Stimulated activated naive CD8-positive, alpha-beta T cell treated with anti-CD3 and anti-CD28 coated beads, Interleukin-15, Interleukin-2, amounts not matched to agents 100 U/mL and 50 U/mL, for 24 hours (primary cell): Measurements from ENCODE around the gene ZDHHC6.
"Not testable (repeated sequence)": the region's sequence is repeated elsewhere in the genome, so short reads cannot be mapped to it uniquely, and the experiment has no call there.

Experiments used
- ATAC-seq: fragments of 150-1000 bp; cut with Tn5 transposase; one replicate; pipeline ENCODE4 v1.10.0; 2021
- DNase-seq: peaks from one replicate; pipeline ENCODE4 v3.0.0; 2021

ZDHHC6 gene

GRCh38 chr10:112390125-112390703 is 56.5 kb downstream of the ZDHHC6 start:
- no peak for ATAC-seq
- DNase-seq, result no peak

GRCh38 chr10:112389271-112389822 is 57.4 kb downstream of the ZDHHC6 start:
- ATAC-seq (peak; percentile 94), DNase-seq (peak; percentile 66)

DNA sequence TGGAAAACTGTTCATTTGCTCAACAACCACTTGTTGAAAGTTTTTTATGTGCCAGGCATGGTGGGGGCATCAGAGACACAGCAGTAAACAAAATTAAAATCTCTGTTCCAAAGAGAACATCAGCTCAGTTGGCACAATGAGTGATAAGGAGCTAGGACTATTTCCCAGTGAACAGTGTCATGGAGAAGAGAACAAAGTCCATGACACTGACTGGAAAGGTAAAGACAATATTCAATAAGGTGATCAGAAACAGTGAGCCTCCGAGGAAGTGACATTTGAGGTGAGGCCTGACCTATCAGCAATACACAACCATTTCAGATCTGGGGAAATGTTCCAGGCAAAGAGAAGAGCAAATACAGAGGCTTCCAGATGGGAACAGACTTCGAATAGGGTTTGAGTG is 58.2 kb downstream of the ZDHHC6 start:
- no peak for ATAC-seq

DNA sequence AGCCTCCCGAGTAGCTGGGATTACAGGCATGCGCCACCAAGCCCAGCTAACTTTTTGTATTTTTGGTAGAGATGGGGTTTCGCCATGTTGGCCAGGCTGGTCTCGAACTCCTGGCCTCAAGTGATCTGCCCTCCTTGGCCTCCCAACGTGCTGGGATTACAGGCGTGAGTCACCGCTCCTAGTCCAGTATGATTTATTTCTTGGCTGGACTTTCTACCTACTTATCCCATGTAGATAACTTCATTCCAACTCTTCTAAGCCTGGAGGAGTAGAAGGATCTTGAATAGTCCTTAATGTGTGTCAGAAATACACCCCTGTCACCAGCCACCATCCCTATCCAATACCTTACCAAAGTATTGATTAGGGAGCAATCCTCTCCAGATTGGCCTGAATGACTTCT is 58.7 kb downstream of the ZDHHC6 start:
- DNase-seq, ATAC-seq: not testable (repeated sequence)

More for the DNA sequence above, 58.2 kb downstream of the ZDHHC6 start:
- DNase-seq, result no peak

DNA sequence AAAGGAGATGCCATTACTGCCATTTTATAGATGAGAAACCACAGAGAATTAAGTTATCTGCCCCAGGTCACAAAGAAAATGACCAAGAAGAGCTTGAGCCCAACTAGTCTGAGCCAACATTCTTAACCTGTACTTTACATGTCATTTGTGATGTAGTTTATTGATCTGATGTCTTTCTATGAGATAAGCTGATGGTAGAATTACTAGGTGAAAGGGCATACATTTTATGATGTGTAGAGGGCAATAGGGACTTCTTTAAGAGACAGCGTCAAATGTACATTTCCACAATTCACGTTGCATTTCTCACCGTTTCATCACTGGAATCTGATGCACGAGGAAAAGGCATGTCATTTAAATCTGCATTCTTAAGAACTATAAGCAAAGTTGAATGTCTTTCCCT is 61.5 kb downstream of the ZDHHC6 start:
- ATAC-seq, result no peak
- DNase-seq, result no peak

- ATAC-seq, result no peak
- DNase-seq, result no peak
Observed at GRCh38 chr10:112384141-112384540, 62.6 kb downstream of the ZDHHC6 start.

DNA sequence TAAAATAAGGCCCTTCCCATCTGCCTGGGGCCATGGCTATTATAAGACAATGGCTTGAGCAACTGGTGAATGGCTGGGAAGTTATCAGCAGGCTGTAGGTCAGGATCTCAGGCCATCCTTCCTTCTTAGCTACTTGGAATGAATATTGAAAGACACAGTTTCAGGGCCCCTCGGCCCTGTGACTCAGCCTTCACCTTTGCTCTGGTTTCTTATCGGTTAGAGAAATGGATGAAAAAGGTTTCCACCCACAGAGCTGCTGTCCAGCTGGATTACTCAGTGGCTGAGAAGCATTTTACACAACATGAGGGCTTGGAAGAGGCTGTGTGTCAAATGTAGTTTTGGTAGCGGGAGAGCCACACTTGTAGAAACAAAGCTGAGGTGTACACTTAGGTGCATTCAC is 63.4 kb downstream of the ZDHHC6 start:
- DNase-seq, result peak; percentile 42
- ATAC-seq, result peak; percentile 84

GRCh38 chr10:112382515-112383235 is 64.0 kb downstream of the ZDHHC6 start:
- ATAC-seq, result no peak

More at GRCh38 chr10:112382515-112383235, 64.0 kb downstream of the ZDHHC6 start:
- DNase-seq, result no peak
